SU-DHL-6 (cell line): ENCODE measurements around the gene PTPN5.

Experiments used
- H2AFZ ChIP-seq: fragments of 200-600 bp; sonication (generic); 2 replicates; pipeline ENCODE4 v1.6.1; 2014; ENCODE audit warnings: low read depth, mild to moderate bottlenecking, moderate library complexity, mixed read lengths, antibody characterized with exemption, low read length; ENCODE audit not compliant: severe bottlenecking
- H3F3A ChIP-seq: fragments of 200-600 bp; shearing (Covaris generic); 2 replicates; pipeline ENCODE4 v1.6.0; 2016; ENCODE audit warnings: antibody characterized with exemption, mild to moderate bottlenecking; ENCODE audit not compliant: insufficient read depth
- H3K27ac ChIP-seq: fragments of 200-600 bp; sonication (generic); 2 replicates; pipeline ENCODE4 v1.5.1; 2016; ENCODE audit warnings: low read depth, mild to moderate bottlenecking, low read length, moderate library complexity, mixed read lengths
- H3K27me3 ChIP-seq: fragments of 200-600 bp; sonication (generic), shearing (Covaris generic); 2 replicates; pipeline ENCODE4 v1.6.0; 2014; ENCODE audit warnings: mild to moderate bottlenecking, low read length
- H3K36me3 ChIP-seq: fragments of 200-600 bp; sonication (generic); 2 replicates; pipeline ENCODE4 v1.6.1; 2014; ENCODE audit warnings: mild to moderate bottlenecking, low read length, mixed read lengths
- H3K4me2 ChIP-seq: fragments of 300-600, 200-600 bp; shearing (Covaris generic), sonication (generic); 2 replicates; pipeline ENCODE4 v1.6.0; 2014; ENCODE audit warnings: low read length, low read depth, mild to moderate bottlenecking; ENCODE audit not compliant: poor library complexity, severe bottlenecking
- H3K4me3 ChIP-seq: fragments of 200-600 bp; sonication (generic); 2 replicates; pipeline ENCODE4 v1.5.1; 2014; ENCODE audit warnings: antibody characterized with exemption, low read length, mild to moderate bottlenecking, mixed read lengths; ENCODE audit not compliant: insufficient read depth, poor library complexity, severe bottlenecking
- H3K79me2 ChIP-seq: fragments of 200-600 bp; sonication (generic); 2 replicates; pipeline ENCODE4 v1.6.1; 2014; ENCODE audit warnings: mild to moderate bottlenecking, low read length, moderate library complexity; ENCODE audit not compliant: insufficient read depth
- H3K9ac ChIP-seq: fragments of 200-600 bp; sonication (generic); 2 replicates; pipeline ENCODE4 v1.7.0; 2014; ENCODE audit warnings: mild to moderate bottlenecking, low read length
- H3K9me2 ChIP-seq: fragments of 200-600 bp; sonication (generic); replicated peaks from 2 replicates; pipeline ENCODE4 v1.6.1; 2014; ENCODE audit warnings: low read length; ENCODE audit not compliant: insufficient read depth
- H3K9me3 ChIP-seq: fragments of 200-600 bp; sonication (generic); 2 replicates; pipeline ENCODE4 v1.6.1; 2014; ENCODE audit warnings: low read length, mixed read lengths; ENCODE audit not compliant: insufficient read depth
- H4K20me1 ChIP-seq: fragments of 200-600 bp; sonication (generic); 2 replicates; pipeline ENCODE4 v1.6.1; 2014; ENCODE audit warnings: low read depth, mild to moderate bottlenecking, antibody characterized with exemption, low read length, moderate library complexity, mixed read lengths
- CTCF ChIP-seq: fragments of 200-600 bp; sonication (generic); IDR thresholded peaks from one replicate; pipeline ENCODE4 v1.5.1; 2017; ENCODE audit warnings: antibody characterized with exemption, mild to moderate bottlenecking, low read length, moderate library complexity; ENCODE audit not compliant: insufficient read depth, poor library complexity, severe bottlenecking
- EZH2phosphoT487 ChIP-seq: fragments of 200-600 bp; sonication (generic), shearing (Covaris generic); conservative IDR thresholded peaks from 2 replicates; pipeline ENCODE4 v1.6.1; 2018; ENCODE audit warnings: mild to moderate bottlenecking, antibody characterized with exemption, low read length, moderate library complexity, mixed read lengths

PTPN5 gene

GRCh38 chr11:18761741-18762140 is 29.9 kb downstream of the PTPN5 start:
- Histone ChIP-seq H4K20me1 (no peaks in the 10 kb centered on the region), H3K9ac (no peak overlapping the region), H3K27me3 (no peaks in the 10 kb centered on the region), H3K9me2 (no peaks in the 10 kb centered on the region), H3K27ac (no peak overlapping the region), H3K79me2 (no peaks in the 10 kb centered on the region), H2AFZ (no peak overlapping the region), H3K4me2 (no peak overlapping the region), H3K4me3 (no peak overlapping the region), H3K36me3 (no peaks in the 10 kb centered on the region), H3K9me3 (no peaks in the 10 kb centered on the region), H3F3A (no peaks in the 10 kb centered on the region)
- no peak for TF ChIP-seq EZH2phosphoT487
- no peak for TF ChIP-seq CTCF

DNA sequence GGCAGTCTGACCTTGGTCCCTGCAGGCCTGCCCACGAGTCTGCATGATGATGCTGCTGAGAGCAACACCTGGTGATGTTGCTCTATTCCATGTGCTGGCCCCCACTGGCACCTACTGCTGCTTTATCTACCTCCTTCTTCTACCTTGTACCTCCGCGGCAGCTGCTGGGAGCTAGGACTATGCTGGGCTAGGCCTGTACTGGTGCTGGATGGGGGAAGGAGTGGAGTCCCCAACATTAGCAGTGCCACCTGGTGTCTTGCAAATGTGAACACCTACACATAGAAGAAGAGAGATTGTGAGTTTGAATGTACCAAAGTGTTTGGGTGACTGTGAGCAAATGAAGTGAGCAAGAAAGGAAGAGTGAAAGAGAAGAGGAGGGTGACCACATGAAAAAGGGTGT is 30.5 kb downstream of the PTPN5 start:
- no peaks in the 10 kb centered on the region for H3K27me3 ChIP-seq
- TF ChIP-seq EZH2phosphoT487 (no peak), CTCF (no peak)
- no peak overlapping the region for H3K9ac ChIP-seq
- H3K4me3 ChIP-seq, result no peak overlapping the region
- no peaks in the 10 kb centered on the region for H4K20me1 ChIP-seq
- H3F3A ChIP-seq, result no peaks in the 10 kb centered on the region
- no peaks in the 10 kb centered on the region for H3K36me3 ChIP-seq
- H3K27ac ChIP-seq, result no peak overlapping the region
- H3K9me2 ChIP-seq, result no peaks in the 10 kb centered on the region
- H3K79me2 ChIP-seq, result no peaks in the 10 kb centered on the region
- H2AFZ ChIP-seq, result no peak overlapping the region
- H3K4me2 ChIP-seq, result no peak overlapping the region
- no peaks in the 10 kb centered on the region for H3K9me3 ChIP-seq

- Histone ChIP-seq H3F3A (no peaks in the 10 kb centered on the region), H3K4me3 (no peak overlapping the region), H3K27ac (no peak overlapping the region), H3K27me3 (0 out of 2 replicates have a peak, but pooled peaks cover 6% of the 10 kb centered on the region), H2AFZ (no peak overlapping the region), H3K9me2 (no peaks in the 10 kb centered on the region), H3K9me3 (no peaks in the 10 kb centered on the region), H3K36me3 (no peaks in the 10 kb centered on the region), H3K4me2 (no peak overlapping the region), H4K20me1 (no peaks in the 10 kb centered on the region), H3K79me2 (no peaks in the 10 kb centered on the region), H3K9ac (no peak overlapping the region)
- TF ChIP-seq CTCF, result no peak
- TF ChIP-seq EZH2phosphoT487, result no peak
These were observed 33.8 kb downstream of the PTPN5 start for GRCh38 chr11:18757811-18758210.

DNA sequence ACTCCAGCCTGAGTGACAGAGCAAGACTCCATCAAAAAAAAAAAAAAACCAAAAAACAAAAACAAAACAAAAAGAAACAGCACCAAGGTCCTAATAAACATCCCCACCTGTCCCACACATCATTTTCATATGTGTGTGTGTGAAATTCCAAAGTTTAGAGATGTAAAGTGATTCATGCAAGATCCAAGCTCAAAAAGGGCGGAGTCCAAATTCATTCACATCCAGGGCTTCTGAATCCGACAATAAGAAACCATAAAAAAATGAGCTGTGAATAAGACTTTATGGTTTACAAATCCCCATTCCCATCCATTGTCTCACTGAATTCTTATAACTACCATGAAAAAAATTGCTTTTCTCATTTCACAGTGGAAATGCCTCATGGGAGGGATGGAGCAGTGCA is 34.7 kb downstream of the PTPN5 start:
- H3K9ac ChIP-seq, result no peak overlapping the region
- H3K9me3 ChIP-seq, result no peaks in the 10 kb centered on the region
- H3F3A ChIP-seq, result no peaks in the 10 kb centered on the region
- no peak for TF ChIP-seq CTCF
- no peak for TF ChIP-seq EZH2phosphoT487
- H3K79me2 ChIP-seq, result no peaks in the 10 kb centered on the region
- H3K9me2 ChIP-seq, result no peaks in the 10 kb centered on the region
- no peak overlapping the region for H3K4me3 ChIP-seq
- H3K27me3 ChIP-seq, result 0 out of 2 replicates have a peak, but pooled peaks cover 6% of the 10 kb centered on the region
- H3K36me3 ChIP-seq, result no peaks in the 10 kb centered on the region
- no peak overlapping the region for H2AFZ ChIP-seq
- no peak overlapping the region for H3K4me2 ChIP-seq
- no peak overlapping the region for H3K27ac ChIP-seq
- no peaks in the 10 kb centered on the region for H4K20me1 ChIP-seq
